GM12864 (cell line): Measurements from ENCODE around the gene IFNLR1.

ENCODE experiments used
- DNase-seq: peaks from one replicate; pipeline ENCODE4 v3.0.0-alpha.2; 2011; ENCODE audit warnings: low read depth
- H3K4me3 ChIP-seq: 2 replicates; pipeline ENCODE4 v1.5.1; 2011; ENCODE audit warnings: mild to moderate bottlenecking, low read depth, low read length, control low read depth
- TF ChIP-seq, protein P1 (sequence below): IDR thresholded peaks from 2 replicates; pipeline ENCODE4 v1.5.1; 2011; ENCODE audit warnings: low read depth, mild to moderate bottlenecking, moderate library complexity, low read length, control low read depth, inconsistent platforms; ENCODE audit errors: missing control alignments

IFNLR1 gene

DNA sequence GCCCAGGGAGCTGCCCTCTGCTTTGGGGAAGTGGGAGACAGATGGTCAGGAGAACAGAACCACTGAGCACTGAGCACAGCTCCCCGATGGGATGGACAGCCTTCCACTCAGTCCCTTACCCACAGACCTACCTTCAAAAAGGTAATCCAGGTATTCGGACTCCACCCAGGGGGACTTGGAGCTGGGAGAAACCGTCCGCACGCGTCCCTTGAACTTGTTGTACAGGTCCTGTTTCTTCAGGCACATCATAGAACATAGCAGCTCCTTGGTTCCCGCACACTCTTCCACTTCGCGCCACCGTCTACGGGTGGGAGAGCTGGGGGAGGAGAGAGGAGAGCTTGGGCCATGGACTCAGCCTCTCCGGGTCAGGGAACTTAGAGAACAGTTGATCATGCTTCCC lies 17.8 kb downstream of the IFNLR1 start:
- no peak overlapping the region for H3K4me3 ChIP-seq
- TF ChIP-seq, protein P1, sequence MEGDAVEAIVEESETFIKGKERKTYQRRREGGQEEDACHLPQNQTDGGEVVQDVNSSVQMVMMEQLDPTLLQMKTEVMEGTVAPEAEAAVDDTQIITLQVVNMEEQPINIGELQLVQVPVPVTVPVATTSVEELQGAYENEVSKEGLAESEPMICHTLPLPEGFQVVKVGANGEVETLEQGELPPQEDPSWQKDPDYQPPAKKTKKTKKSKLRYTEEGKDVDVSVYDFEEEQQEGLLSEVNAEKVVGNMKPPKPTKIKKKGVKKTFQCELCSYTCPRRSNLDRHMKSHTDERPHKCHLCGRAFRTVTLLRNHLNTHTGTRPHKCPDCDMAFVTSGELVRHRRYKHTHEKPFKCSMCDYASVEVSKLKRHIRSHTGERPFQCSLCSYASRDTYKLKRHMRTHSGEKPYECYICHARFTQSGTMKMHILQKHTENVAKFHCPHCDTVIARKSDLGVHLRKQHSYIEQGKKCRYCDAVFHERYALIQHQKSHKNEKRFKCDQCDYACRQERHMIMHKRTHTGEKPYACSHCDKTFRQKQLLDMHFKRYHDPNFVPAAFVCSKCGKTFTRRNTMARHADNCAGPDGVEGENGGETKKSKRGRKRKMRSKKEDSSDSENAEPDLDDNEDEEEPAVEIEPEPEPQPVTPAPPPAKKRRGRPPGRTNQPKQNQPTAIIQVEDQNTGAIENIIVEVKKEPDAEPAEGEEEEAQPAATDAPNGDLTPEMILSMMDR: no peak
- no peak for DNase-seq

DNA sequence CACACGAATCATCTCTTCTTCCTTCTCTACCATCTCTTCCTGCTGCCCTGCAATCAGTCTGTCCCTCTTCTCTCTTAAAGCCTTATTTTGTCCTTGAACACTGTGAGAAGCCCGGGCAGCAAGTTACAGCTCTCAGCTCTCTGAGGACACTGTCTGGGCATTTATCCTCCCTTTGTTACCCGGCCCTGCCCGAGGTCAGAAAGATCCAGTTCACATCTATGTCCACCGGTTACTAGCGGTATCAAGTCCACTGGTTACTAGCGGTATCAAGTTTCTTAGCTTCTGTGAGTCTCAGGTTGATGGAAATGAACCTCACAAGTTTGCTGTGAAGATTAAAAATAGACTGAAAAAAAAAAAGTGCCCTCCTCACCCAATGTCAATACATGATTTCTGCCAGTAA lies 18.8 kb downstream of the IFNLR1 start:
- no peak overlapping the region for H3K4me3 ChIP-seq
- TF ChIP-seq, protein P1: no peak
- no peak for DNase-seq

DNA sequence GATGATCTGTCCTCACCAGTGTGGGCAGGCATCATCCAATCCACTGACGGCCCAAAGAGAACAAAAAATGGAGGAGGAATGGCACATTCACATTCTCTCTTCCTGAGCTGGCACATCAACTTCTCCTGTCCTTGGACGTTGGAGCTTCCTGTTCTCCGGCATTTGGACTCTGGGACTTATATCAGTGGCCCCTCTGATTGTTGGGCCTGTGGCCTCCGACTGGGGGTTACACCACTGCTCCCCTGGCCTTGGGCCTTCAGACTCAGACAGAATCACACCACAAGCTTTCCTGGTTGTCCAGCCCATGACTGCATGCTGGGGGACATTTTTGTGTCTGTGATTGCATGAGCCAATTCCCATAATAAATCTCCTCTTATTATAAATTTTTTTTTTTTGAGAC lies 20.1 kb downstream of the IFNLR1 start:
- no peak for DNase-seq
- H3K4me3 ChIP-seq: no peak overlapping the region
- TF ChIP-seq, protein P1: no peak

DNA sequence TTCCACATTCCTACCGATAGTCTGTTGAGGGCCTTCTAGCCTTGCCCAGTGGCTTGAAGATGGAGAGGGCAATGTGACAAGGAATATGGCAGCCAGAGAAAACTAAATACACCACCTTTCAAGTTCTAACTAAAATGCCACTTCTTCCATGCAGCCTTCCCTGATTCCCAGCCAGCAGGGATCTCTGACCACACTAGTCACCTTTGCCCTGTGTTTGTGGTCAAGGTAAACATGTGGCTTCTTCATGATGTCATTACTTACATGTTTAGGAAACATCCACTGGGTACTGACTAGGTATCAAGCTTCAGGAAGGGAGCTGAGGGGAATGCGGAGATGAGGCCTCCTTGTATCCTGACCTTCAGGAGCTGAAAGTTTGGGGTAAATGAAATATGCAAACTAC lies 21.6 kb downstream of the IFNLR1 start:
- TF ChIP-seq, protein P1: no peak
- DNase-seq: no peak
- no peak overlapping the region for H3K4me3 ChIP-seq

DNA sequence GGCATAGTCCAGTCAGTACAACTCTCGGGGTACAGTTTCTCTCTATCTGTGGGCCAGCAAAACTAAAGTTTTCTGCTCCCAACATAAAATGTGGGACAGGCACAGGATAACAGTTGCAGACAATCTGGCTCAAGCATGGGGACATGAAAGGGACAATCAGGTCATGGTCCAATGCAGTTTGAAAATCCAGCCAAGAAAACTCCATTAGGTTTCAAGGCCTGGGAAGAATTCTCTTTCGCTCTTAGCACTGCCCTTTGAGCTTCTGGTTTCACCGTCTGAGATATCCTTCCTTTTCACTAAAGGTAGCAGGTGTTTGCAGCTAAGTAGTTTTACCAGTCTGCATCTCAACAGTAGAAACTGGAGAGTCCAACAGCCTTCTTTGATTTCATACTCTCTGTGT lies 23.1 kb downstream of the IFNLR1 start:
- no peak overlapping the region for H3K4me3 ChIP-seq
- DNase-seq: no peak
- TF ChIP-seq, protein P1: no peak

DNA sequence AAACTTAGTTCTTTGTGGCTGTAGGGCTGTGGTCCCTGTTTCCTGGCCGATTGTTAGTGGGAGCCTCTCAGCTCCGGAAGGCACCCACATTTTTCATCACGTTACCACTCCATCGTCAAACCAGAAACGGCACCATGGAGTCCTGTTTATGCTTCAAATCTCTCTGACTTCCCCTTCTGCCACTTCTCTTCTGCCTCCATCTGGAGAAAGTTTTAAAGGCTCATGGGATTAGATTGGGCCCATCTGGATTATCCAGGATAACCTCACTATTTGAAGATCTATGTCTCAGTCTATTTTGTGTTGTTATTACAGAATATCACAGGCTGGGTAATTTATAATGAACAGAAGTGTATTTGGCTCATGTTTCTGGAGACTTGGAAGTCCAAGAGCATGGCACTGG lies 24.9 kb downstream of the IFNLR1 start:
- no peak for DNase-seq
- no peak overlapping the region for H3K4me3 ChIP-seq

DNA sequence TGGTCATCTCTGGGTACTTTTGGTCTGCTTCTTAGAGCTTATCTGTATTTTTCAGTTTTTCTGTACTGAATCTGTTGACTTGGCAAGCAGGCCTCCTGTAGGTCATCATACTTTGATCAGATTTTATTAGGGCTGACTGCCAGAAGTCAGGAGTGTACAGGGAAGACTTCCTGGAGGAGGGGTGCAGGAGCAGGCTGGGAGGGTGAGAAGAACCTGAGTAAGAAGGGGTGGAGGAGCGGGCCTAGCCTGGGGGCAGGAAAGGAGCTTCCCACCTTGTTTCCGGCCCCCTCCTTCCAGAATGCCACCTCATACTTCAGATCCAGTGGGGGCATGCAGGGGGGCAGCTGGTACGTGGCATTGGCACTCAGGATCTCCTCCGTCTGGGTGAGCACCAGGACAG lies 25.8 kb downstream of the IFNLR1 start:
- TF ChIP-seq, protein P1: no peak
- no peak overlapping the region for H3K4me3 ChIP-seq
- DNase-seq: no peak

More for the DNA sequence above, 24.9 kb downstream of the IFNLR1 start:
- TF ChIP-seq, protein P1: no peak
